Measurements from ENCODE around the gene SLC9A3.

Gene SLC9A3

DNA sequence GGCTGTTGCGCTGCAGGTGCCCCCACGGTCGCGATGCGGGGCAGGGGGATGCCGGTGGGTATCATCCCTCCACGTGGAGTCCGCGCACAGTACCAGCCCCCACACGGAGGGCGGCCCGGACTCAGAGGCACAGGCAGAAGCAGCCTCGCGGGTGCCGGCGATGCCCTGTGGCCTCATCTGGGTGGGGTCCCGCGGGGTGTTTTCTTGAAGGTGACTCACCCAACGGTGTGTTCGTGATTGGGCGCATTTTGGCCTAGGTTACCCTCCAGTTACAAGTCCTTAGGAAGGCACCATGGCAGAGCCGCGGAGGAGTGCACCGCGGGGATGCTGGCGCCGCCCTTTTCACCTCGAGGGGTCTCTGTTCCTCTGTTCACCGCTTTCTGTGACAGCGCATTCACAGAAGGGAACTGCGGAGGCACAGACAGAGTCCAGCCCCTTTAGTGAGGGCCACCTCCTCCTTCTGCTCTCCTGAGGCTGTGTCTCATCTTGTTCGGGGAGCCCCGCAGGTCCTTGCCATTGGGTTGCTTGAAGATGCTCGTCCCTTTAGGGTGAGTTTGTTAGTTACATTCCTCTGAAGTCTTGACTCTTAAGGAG lies 102.9 kb downstream of the SLC9A3 start:
- CTCF ChIA-PET: interaction anchor here (1.0 kb wide), 1 partner anchor 9 kb away, joined by 5 read pairs; no protein-coding TSS in a partner anchor
- no peak for DNase-seq (ENCODE audit: extremely low spot score)
- no peak for TF ChIP-seq CTCF (IDR thresholded peaks at IDR 0.05; ENCODE audit: control extremely low read depth, extremely low read depth, low read depth, missing control alignments)
- POLR2A ChIA-PET: no interaction called here

DNA sequence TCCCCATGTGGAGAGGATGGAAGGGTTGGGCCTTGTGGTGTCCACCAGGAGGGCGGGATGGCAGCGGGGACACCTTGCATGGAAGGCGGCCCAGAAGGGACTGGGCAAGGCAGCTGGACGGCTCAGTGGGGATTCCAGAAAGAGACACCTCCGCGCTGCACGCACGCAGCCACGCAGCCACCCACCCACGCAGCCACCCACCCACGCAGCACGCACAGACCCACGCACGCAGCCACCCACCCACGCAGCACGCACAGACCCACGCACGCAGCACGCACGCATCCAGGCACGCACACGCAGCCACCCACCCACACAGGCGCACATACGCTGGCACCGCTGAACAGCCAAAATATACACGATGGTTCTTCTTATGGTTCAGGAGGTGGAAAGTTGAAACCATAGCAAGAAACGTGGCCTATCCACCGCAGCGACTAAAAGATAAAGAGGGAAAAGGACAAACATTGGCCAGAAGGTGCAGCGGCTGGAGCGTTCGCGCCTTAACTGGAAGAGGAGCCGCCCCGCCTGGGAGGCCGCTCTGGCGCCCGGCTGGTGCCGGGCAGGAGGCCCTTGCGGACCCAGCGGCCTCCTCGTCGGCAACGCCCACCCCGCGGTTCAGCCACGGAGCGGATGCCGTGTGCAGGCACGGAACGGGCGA lies 103.5 kb downstream of the SLC9A3 start:
- no peak for DNase-seq (ENCODE audit: extremely low spot score)
- ChIA-PET CTCF (interaction anchor here (1.5 kb wide), 1 partner anchor 10 kb away, joined by 10 read pairs; no protein-coding TSS in a partner anchor), POLR2A (no interaction called here)
- no peak for TF ChIP-seq CTCF (IDR thresholded peaks at IDR 0.05; ENCODE audit: control extremely low read depth, extremely low read depth, low read depth, missing control alignments)
